RPMI7951 (cell line): ENCODE measurements around the gene PLXDC2. TPM values are rescaled to one million over a fixed set of nuclear protein-coding genes. Genes with fewer than 3 reads are reported as not detected.

Source experiments
- DNase-seq: peaks from one replicate; pipeline ENCODE4 v3.0.0-alpha.2; 2012; ENCODE audit warnings: low read depth
- total RNA-seq: library from RNA; depleted of rRNA; stranded (reverse); fragments of >200 nt; shearing (Covaris generic); gene quantifications from 2 replicates; pipeline ENCODE4 v1.2.3, GENCODE V29; 2014

The PLXDC2 gene
- total RNA-seq, 1 experiment from 2014 or later: 0.24 TPM

GRCh38 chr10:19937989-19938388 lies 121.8 kb downstream of the PLXDC2 start:
- DNase-seq: no peak

- no peak for DNase-seq
Measured at GRCh38 chr10:19941206-19941880, 125.1 kb downstream of the PLXDC2 start.

GRCh38 chr10:19944911-19945663 lies 128.9 kb downstream of the PLXDC2 start:
- DNase-seq: no peak

GRCh38 chr10:19946245-19946644 lies 130.0 kb downstream of the PLXDC2 start:
- DNase-seq: no peak

- DNase-seq: no peak
Measured at GRCh38 chr10:19946791-19947190, 130.6 kb downstream of the PLXDC2 start.

GRCh38 chr10:19947215-19947614 lies 131.0 kb downstream of the PLXDC2 start:
- no peak for DNase-seq

GRCh38 chr10:19947656-19948055 lies 131.4 kb downstream of the PLXDC2 start:
- no peak for DNase-seq

- DNase-seq: no peak
Measured at GRCh38 chr10:19952224-19953010, 136.2 kb downstream of the PLXDC2 start.

- DNase-seq: no peak
Measured at GRCh38 chr10:19954601-19955000, 138.4 kb downstream of the PLXDC2 start.

GRCh38 chr10:19956516-19957032 lies 140.3 kb downstream of the PLXDC2 start:
- no peak for DNase-seq

GRCh38 chr10:19958787-19959186 lies 142.6 kb downstream of the PLXDC2 start:
- DNase-seq: no peak

- DNase-seq: no peak
Measured at GRCh38 chr10:19961076-19962053, 145.1 kb downstream of the PLXDC2 start.

- no peak for DNase-seq
Measured at GRCh38 chr10:19964625-19965024, 148.4 kb downstream of the PLXDC2 start.

- DNase-seq: no peak
Measured at GRCh38 chr10:19966751-19967150, 150.5 kb downstream of the PLXDC2 start.

- DNase-seq: no peak
Measured at GRCh38 chr10:19967981-19968380, 151.7 kb downstream of the PLXDC2 start.

- DNase-seq: no peak
Measured at GRCh38 chr10:19968745-19969144, 152.5 kb downstream of the PLXDC2 start.

- no peak for DNase-seq
Measured at GRCh38 chr10:19970256-19970655, 154.0 kb downstream of the PLXDC2 start.

- no peak for DNase-seq
Measured at GRCh38 chr10:19970717-19971116, 154.5 kb downstream of the PLXDC2 start.

- no peak for DNase-seq
Measured at GRCh38 chr10:19971343-19972052, 155.3 kb downstream of the PLXDC2 start.

GRCh38 chr10:19974138-19974537 lies 157.9 kb downstream of the PLXDC2 start:
- no peak for DNase-seq
